HG02981 (cell line): ENCODE data around the gene ELF1.

Experiments
- ATAC-seq: cut with Tn5 transposase; IDR thresholded peaks from one replicate; pipeline ENCODE4 v1.9.1; 2021; ENCODE audit warnings: mild to moderate bottlenecking, moderate library complexity; ENCODE audit not compliant: unreplicated experiment

Gene ELF1

GRCh38 chr13:41019011-41019487, at the start of gene ELF1:
Gene ELF1, minus strand, starts transcription at chr13:41019316. Its CDS starts 37,262 bp downstream, at chr13:40982054.
- ATAC-seq = peak; percentile 90

DNA sequence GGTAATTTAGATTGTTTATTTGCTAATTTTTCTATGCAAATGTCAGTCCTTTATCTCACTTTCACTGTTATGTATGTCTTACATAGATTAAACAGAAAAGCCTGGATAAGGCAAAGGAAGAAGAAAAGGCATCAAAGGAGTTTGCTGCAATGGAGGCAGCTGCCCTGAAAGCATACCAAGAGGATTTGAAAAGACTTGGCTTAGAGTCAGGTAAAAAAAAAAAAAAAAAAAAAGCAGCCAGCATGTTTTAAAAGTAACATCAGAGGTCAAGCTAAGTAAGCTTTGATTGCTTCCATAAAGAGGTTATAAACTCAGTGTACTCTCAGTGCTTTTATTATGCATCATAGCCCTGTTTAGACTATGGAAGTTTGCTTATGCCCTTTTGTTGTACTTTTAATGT, 46.0 kb upstream of the ELF1 start:
- ATAC-seq = no peak

DNA sequence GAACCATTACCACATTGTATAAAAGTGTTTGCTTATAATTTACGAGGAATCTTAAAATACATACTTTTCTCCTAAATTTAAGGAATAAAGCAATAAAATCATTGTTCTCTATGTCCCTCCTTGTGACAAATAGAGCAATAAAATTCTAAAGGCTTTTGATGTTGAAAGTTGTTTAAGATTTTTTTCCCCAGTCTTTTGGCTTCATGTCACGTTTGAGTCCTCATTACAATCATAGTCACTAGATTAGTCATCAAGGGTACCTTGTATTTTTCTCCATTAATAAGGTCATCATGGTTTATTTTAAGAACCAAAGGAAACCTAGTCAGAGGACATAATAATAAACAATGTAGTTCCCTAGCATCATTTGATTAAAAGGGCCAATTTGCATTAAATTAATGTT, 45.4 kb upstream of the ELF1 start:
- ATAC-seq = no peak

DNA sequence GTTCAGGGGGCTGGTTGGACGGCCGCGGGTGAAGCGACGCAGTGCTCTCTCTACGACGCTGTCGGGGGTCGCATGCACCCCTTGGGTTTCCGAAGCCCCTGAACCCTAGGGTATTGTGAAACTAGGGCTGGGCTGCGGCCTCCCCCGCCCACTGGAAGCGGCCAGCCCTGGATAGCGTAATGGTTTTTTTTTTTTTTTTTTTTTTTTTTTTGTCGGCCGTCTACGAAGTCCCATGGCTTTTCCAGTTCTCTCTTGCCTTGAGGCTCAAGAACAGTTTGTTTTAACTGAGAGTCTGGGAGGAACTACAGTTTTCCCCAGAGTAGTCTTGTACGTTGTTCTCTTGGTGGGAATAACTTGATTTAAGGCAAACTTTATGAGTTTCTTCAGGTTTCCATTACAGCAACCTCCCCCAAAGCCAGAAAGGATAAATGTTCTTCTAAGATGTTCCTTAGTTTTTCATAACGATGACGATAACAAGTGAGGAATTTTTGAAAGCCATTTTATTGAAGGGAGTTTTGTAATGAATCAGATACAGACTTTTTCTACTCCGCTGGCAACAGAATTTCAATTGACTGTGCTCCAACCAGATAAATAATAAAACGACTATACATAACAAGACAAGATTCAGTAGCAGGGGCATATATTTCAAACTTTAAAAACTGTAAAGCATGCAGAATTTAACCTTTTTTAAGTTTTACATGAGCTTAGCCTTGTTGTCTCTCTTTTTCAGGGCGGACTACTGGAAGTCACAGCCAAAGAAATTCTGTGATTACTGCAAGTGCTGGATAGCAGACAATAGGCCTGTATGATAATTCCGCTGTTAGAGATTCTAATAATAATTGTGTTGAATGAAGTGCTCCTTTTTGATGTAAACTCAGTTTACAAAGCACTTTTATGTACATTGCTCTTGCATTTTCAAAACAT, 43.1 kb upstream of the ELF1 start:
- ATAC-seq = peak; percentile 21

DNA sequence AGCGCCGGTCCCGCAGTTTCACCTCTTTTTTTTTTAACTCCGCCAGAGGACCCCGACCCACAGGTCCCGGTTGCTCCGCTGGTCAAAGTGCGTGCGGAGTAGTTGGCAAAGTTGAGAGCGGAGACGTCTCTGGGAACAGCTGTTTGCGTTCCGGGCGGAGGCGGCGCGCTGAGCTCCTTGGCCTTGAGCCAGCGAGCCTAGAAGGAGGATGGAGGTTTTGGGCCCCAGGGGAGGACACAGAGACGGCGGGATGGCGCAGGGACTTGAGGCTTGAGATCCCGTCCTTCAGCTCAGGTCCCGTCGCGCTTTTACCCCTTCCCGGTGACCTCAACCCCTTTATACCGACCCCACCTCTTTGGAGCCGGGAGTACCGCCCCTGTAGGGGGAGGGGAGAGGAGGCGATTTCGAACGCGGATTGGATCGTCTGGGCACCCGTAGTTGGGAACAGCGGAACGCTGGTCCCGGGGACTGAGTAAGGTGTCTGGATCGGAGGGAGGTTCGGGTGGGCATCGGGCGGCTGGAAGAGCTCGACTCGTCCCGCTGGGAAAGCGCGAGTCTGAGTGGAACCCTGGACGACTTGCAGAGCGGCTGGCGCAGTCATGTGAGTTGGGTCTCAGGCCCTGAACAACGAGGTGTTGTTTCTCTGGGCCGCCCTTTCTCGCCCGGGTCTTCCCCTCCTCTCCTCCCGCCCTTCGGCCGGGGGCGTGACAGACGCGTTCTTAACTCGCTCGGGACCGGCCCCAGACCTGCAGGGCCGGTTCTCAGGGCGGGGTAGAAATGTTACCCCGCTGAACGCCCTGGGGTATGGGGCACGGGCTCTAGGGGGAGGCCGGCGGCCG, 42.2 kb upstream of the ELF1 start, which contains the start of gene WBP4:
Gene WBP4 (plus strand): TSS at position 435 of the 839 bp plus-strand sequence. CDS start 165 bp downstream, at position 600.
- peak; percentile 71 for ATAC-seq

- ATAC-seq = peak; percentile 16
Measured at GRCh38 chr13:41060724-41061074, 41.6 kb upstream of the ELF1 start.

DNA sequence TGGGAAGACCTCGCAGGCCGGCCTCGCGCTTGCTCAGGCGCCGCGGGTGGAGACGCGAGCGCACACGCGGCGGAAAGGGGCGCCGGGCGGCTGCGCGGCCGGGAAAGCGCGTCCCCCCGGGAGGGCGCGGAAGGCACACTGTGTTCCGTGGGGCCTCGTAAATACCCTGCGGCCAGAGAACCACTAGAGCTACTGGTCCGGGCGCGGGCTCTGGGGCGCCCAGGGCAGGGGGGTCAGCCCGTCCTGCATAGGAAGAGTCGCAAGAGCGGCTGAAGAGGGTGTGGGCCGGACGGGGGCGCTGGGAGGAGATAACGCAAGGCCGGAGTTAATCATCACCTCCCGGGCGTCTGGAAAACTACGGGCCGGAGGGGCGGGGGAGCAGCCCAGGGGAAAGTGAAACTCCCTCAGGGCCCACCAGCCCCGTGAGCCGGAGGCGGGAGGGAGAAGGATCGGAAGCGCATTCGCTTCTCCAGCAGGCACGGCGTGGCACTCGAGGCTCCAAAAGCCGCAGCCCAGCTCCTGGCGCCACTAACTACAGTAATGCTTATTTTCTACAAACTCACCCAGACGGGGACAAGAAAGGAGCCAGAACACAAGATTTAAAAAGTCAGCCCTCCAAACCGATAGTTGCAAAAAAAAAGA, 41.1 kb upstream of the ELF1 start:
- ATAC-seq = peak; percentile 41

DNA sequence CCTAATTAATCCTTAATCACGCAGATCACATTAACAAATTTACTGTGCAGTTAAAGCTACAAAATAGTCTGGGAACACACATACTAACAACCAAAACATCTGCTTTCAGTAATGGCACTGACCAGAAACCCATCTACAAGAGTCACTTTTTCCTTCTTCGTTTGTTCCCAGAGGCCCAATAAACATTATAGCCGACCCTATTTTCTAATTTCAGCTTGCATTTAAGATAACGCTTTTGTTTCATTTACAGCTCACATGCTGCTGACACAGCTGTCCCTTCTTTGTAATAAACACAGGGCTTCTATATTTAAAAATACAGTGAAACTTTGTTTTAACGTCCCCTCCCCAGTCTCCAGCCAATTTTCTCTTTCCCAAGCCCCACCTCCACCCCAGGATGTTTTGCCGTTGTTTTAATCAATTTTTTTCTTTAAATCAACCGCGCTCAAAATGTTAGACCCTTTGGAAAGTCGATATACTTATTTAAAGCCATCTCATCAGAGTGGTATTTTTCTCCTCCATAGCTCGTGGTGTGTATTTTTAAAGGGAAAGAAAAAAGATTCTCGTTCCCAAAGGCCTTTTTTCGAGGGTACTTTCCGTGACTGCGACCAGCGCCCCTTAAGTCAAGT, 40.5 kb upstream of the ELF1 start:
- no peak for ATAC-seq

DNA sequence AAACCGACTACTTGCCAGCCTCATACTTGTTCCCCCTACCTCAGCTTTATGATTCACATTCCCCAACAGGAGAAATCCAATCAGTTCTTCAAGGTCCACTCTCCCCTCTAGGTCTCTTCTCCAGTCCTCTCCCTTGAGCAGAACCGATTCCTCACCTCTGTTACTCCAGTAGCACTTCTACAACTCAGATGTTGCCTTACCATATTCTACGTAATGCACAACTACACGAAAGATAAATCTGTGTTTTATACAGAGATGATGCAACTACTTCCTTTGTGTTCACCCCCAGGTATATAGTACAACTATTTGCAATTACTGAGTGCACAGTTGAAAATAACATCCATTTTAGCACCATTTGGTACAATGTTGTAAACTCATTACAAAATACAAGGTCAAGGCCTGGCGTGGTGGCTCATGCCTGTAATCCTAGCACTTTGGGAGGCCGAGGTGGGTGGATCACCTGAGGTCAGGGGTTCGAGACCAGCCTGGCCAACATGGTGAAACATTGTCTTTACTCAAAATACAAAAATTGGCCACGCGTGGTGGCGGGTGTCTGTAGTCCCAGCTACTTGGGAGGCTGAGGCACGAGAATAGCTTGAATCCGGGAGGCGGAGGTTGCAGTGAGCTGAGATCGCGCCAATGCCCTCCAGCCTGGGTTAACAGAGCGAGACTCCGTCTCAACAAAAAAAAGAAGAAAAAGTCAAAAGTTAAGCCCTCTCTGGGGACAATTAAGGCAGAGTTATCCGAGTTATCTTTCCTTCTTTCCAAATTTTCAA, 39.4 kb upstream of the ELF1 start:
- ATAC-seq = no peak

DNA sequence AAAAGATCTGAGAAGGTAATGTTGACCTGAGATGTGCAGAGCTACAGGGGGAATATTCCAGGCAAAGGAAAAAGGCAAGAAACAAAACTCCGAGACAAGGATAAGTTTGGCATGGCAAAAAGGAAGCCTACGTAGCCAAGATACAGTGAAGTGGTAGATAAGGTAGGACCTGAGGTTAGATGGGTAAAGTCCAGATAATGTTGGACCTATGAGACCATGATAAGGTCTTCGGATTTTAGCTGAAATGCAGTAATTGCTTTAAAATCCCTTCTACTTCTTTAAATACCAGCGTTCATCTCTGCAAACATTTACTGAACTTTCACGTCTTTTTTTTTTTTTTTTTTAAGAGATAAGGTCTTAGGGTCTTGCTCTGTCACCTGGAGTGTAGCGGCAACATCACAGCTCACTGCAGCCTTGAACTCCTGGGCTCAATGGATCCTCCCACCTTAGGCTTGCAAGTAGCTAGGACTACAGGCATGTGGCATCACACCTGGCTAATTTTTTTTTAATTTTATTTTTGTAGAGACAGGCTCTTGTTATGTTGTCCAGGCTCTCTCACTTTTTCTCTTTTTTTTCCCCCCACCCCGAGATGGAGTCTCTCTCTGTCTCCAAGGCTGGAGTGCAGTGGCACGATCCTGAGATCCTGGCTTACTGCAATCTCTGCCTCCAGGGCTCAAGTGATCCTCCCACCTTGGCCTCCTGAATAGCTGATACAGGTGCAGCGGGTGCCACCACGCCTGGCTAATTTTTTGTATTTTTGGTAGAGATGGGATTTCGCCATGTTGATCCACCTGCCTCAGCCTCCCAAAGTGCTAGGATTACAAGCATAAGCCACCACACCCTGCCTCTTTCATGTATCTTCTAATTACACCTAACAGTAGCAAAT, 38.0 kb upstream of the ELF1 start:
- no peak for ATAC-seq

GRCh38 chr13:41056194-41056593, 37.1 kb upstream of the ELF1 start:
- no peak for ATAC-seq

GRCh38 chr13:41054919-41055619, 36.0 kb upstream of the ELF1 start:
- no peak for ATAC-seq

GRCh38 chr13:41054212-41054877, 35.2 kb upstream of the ELF1 start:
- no peak for ATAC-seq

DNA sequence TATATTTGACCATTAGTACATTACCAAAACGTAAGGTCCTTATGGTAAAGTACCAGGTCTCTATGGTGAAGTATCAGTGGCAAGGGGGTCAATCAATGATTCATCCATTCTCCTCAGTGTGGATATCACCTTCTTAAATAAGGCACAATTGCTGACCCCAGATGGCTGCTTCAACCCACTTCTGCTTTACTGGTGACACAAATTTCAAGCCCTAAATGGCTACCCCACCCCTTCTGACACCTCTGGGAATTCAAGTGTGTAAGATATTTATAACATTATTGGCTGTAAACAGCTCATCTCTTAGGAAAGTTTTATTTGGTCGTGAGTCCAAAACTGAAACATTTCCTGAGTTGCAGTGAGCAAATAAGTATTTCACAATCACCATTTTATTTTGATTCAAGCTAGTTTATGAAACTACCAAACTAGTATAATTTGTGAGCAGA, 34.3 kb upstream of the ELF1 start:
- ATAC-seq = peak; percentile 94

DNA sequence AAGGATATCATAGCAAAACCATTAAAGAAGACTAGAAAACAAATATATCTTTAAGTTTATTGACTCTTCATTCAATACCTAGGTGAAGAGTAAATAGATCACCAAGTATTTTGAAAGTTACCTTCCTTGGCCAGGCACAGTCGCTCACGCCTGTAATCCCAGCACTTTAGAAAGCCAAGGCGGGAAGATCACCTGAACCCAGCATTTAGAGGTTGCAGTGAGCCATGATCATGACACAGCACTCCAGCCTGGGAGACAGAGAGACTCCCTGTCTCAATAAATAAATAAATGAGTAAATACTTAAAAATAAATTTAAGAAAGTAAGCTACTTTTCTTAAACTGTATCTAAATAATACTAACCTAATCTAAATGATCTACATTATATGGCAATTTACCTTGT, 33.3 kb upstream of the ELF1 start:
- no peak for ATAC-seq

- no peak for ATAC-seq
Measured at GRCh38 chr13:41049480-41050440, 30.6 kb upstream of the ELF1 start.

- no peak for ATAC-seq
Measured at GRCh38 chr13:41048640-41049039, 29.5 kb upstream of the ELF1 start.
